Glutamatergic neuron (in vitro differentiated cells): ENCODE measurements around the gene ABCA9. TPM values are rescaled to one million over a fixed set of nuclear protein-coding genes. Genes with fewer than 3 reads are reported as not detected.

Source experiments
- DNase-seq: peaks from one replicate; pipeline ENCODE4 v3.0.0; 2022
- H3K27ac Mint-ChIP-seq: one replicate; pipeline ENCODE4 v1.8.0; 2020; ENCODE audit warnings: mild to moderate bottlenecking, mixed read lengths, inconsistent platforms; ENCODE audit not compliant: unreplicated experiment
- H3K27me3 Mint-ChIP-seq: one replicate; pipeline ENCODE4 v1.8.0; 2020; ENCODE audit warnings: mild to moderate bottlenecking, moderate library complexity, mixed read lengths, inconsistent platforms; ENCODE audit not compliant: unreplicated experiment
- H3K36me3 Mint-ChIP-seq: one replicate; pipeline ENCODE4 v1.8.0; 2020; ENCODE audit warnings: mild to moderate bottlenecking, mixed read lengths, inconsistent platforms; ENCODE audit not compliant: unreplicated experiment
- H3K4me1 Mint-ChIP-seq: one replicate; pipeline ENCODE4 v1.8.0; 2020; ENCODE audit warnings: mild to moderate bottlenecking, low read depth, mixed read lengths, inconsistent platforms; ENCODE audit not compliant: unreplicated experiment
- H3K4me3 Mint-ChIP-seq: one replicate; pipeline ENCODE4 v1.8.0; 2020; ENCODE audit warnings: mild to moderate bottlenecking, mixed read lengths, inconsistent platforms; ENCODE audit not compliant: unreplicated experiment
- H3K9me3 Mint-ChIP-seq: one replicate; pipeline ENCODE4 v1.8.0; 2020; ENCODE audit warnings: mild to moderate bottlenecking, moderate library complexity, mixed read lengths, inconsistent platforms; ENCODE audit not compliant: unreplicated experiment
- long read RNA-seq: library from polyadenylated mRNA; unstranded; transcript quantifications from one replicate; pipeline ENCODE4 v2.0.0, GENCODE V29; 2020; ENCODE audit not compliant: unreplicated experiment
- total RNA-seq: library from RNA; stranded (reverse); fragmentation: NEBNext Ultra II Directional; extraction: Animal tissue kit (Norgen Biotek cat#: 25700); gene quantifications from one replicate; pipeline ENCODE4 v1.2.1, GENCODE V29; 2021; ENCODE audit not compliant: unreplicated experiment
- TF ChIP-seq, protein P1 (sequence below): fragments of 200-600 bp; sonication (generic); IDR thresholded peaks from one replicate; pipeline ENCODE4 v1.5.0; 2021; ENCODE audit not compliant: partially characterized antibody, unreplicated experiment

Gene ABCA9, protein sequence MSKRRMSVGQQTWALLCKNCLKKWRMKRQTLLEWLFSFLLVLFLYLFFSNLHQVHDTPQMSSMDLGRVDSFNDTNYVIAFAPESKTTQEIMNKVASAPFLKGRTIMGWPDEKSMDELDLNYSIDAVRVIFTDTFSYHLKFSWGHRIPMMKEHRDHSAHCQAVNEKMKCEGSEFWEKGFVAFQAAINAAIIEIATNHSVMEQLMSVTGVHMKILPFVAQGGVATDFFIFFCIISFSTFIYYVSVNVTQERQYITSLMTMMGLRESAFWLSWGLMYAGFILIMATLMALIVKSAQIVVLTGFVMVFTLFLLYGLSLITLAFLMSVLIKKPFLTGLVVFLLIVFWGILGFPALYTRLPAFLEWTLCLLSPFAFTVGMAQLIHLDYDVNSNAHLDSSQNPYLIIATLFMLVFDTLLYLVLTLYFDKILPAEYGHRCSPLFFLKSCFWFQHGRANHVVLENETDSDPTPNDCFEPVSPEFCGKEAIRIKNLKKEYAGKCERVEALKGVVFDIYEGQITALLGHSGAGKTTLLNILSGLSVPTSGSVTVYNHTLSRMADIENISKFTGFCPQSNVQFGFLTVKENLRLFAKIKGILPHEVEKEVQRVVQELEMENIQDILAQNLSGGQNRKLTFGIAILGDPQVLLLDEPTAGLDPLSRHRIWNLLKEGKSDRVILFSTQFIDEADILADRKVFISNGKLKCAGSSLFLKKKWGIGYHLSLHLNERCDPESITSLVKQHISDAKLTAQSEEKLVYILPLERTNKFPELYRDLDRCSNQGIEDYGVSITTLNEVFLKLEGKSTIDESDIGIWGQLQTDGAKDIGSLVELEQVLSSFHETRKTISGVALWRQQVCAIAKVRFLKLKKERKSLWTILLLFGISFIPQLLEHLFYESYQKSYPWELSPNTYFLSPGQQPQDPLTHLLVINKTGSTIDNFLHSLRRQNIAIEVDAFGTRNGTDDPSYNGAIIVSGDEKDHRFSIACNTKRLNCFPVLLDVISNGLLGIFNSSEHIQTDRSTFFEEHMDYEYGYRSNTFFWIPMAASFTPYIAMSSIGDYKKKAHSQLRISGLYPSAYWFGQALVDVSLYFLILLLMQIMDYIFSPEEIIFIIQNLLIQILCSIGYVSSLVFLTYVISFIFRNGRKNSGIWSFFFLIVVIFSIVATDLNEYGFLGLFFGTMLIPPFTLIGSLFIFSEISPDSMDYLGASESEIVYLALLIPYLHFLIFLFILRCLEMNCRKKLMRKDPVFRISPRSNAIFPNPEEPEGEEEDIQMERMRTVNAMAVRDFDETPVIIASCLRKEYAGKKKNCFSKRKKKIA (N-terminal part only)
- total RNA-seq = 0.61 TPM
- long read RNA-seq = 0 reads

DNA sequence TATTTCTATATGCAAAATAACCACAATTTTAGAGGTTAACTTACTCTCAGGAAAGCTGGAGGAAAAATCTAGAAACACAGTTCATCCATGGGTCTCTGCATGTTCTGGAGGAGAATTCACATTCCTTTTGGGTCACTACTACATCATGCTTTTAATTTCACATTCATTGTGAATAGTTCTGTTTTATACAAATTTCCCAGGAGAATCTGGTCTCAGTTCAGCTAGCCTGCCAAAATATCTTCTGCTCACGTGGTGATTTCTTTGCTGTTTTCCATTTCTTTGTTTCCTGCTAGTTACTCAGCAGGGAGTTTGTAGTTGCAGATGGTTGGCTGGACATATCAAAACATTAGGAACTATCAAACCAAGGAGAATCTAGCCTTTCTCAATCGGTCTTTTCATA, at the start of gene ABCA9:
ABCA9 (minus strand) TSS at position 106 of the 400 bp plus-strand sequence. CDS start 9,801 bp downstream, outside the sequence.
- H3K27ac Mint-ChIP-seq = no peak within 1 kb of the TSS
- TF ChIP-seq, protein P1, sequence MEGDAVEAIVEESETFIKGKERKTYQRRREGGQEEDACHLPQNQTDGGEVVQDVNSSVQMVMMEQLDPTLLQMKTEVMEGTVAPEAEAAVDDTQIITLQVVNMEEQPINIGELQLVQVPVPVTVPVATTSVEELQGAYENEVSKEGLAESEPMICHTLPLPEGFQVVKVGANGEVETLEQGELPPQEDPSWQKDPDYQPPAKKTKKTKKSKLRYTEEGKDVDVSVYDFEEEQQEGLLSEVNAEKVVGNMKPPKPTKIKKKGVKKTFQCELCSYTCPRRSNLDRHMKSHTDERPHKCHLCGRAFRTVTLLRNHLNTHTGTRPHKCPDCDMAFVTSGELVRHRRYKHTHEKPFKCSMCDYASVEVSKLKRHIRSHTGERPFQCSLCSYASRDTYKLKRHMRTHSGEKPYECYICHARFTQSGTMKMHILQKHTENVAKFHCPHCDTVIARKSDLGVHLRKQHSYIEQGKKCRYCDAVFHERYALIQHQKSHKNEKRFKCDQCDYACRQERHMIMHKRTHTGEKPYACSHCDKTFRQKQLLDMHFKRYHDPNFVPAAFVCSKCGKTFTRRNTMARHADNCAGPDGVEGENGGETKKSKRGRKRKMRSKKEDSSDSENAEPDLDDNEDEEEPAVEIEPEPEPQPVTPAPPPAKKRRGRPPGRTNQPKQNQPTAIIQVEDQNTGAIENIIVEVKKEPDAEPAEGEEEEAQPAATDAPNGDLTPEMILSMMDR = no peak

DNA sequence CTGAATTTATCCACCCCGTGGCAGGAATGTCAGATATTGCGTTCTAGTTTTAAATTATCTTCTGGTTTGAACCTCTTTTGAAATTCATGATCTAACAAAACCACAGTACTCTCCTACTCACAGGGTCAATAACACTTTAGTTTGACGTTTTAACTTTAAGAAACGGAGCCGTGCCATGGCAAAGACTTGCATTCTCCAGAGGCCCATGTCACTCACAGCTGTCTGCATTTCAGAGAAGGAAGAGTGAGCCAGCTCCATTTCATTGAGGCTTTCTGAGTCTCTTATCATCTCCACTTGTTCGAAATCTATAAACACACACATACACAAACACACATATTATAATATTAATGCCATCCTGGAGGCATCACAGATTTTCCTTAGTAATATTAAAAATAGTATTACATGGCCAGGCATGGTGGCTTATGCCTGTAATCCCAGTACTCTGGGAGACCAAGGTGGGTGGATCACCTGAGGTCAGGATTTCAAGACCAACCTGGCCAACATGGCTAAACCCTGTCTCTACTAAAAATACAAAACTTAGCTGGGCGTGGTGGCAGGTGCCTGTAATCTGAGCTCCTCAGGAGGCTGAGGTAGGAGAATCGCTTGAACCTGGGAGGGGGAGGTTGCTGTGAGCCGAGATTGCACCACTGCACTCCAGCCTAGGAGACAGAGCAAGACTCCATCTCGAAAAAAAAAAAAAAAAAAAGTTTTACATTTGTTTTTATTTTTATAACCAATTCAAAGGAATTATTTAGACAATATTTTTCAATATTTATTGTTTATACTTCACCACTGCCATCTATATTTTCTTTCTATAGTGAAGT, 45.4 kb upstream of the ABCA9 start:
- no peak for DNase-seq
- H3K27ac Mint-ChIP-seq = no peak overlapping the region
- no peaks in the 10 kb centered on the region for H3K4me1 Mint-ChIP-seq
- no peak overlapping the region for H3K4me3 Mint-ChIP-seq
- peaks cover 2% of the 10 kb centered on the region for H3K27me3 Mint-ChIP-seq
- TF ChIP-seq, protein P1 = no peak
- no peaks in the 10 kb centered on the region for H3K9me3 Mint-ChIP-seq
- no peaks in the 10 kb centered on the region for H3K36me3 Mint-ChIP-seq

More for the DNA sequence above, at the start of gene ABCA9:
- DNase-seq = no peak
- Mint-ChIP-seq H3K27me3 (no peaks in the 10 kb centered on the region), H3K4me3 (no peak within 1 kb of the TSS), H3K4me1 (peaks cover 4% of the 10 kb centered on the region), H3K9me3 (peaks cover 1% of the 10 kb centered on the region), H3K36me3 (no peaks in the 10 kb centered on the region)

DNA sequence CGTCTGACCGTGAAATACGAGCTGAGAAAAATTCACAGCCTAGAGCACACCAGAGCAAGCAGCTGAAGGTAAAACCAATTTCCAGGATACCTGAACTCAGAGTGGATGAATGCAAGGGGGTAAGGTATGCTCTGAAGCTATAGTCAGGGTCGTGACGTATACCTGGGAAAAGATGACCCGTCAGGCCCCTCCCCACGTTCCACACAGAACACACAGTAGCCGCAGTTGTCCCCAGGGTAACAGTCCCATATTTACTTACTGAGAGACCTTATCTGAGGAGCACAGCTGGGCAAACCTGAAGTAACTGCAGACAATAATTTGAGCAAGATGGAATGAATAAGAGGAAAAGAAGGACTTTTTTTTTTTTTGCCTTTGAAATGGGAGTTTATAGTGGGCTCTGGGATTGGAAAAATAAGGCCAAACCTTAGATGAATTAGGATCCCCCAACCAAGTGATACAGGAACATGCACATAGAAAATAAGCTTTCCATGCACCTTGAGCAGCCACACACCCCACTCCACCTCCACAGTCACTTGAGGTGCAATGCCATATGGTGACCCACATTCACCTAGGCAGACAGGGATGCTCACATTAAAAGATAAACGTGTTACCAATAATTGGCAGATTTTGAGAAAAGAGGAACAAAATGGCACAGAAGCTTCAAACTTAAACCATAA, 43.0 kb upstream of the ABCA9 start:
- H3K36me3 Mint-ChIP-seq = no peaks in the 10 kb centered on the region
- H3K27ac Mint-ChIP-seq = no peak overlapping the region
- no peaks in the 10 kb centered on the region for H3K4me1 Mint-ChIP-seq

More for the DNA sequence above, 43.0 kb upstream of the ABCA9 start:
- H3K9me3 Mint-ChIP-seq = no peaks in the 10 kb centered on the region
- no peak overlapping the region for H3K4me3 Mint-ChIP-seq
- no peak for DNase-seq
- H3K27me3 Mint-ChIP-seq = no peaks in the 10 kb centered on the region
- TF ChIP-seq, protein P1 = no peak
